HUES48 (cell line): Measurements from ENCODE around the gene NXT2.
A peak's percentile ranks its signal among the peaks of the same experiment; 100 is the strongest.
"Not testable (repeated sequence)": the region's sequence is repeated elsewhere in the genome, so short reads cannot be mapped to it uniquely, and the experiment has no call there.

Source experiments
- H3K27ac ChIP-seq: one replicate; pipeline ENCODE4 v1.7.0; 2013; ENCODE audit warnings: low read depth, low read length, inconsistent platforms
- H3K27me3 ChIP-seq: 2 replicates; pipeline ENCODE4 v1.6.1; 2013; ENCODE audit warnings: mild to moderate bottlenecking, low read length; ENCODE audit not compliant: control insufficient read depth, insufficient read depth
- H3K36me3 ChIP-seq: 2 replicates; pipeline ENCODE4 v1.6.1; 2013; ENCODE audit warnings: low read length; ENCODE audit not compliant: control insufficient read depth, insufficient read depth
- H3K4me1 ChIP-seq: 2 replicates; pipeline ENCODE4 v1.6.1; 2013; ENCODE audit warnings: mild to moderate bottlenecking, low read length; ENCODE audit not compliant: control insufficient read depth, insufficient read depth
- H3K4me3 ChIP-seq: 2 replicates; pipeline ENCODE4 v1.5.1; 2013; ENCODE audit warnings: mild to moderate bottlenecking, low read depth, low read length
- H3K9ac ChIP-seq: 2 replicates; pipeline ENCODE4 v1.6.1; 2013; ENCODE audit warnings: mild to moderate bottlenecking, low read depth, low read length, moderate library complexity
- H3K9me3 ChIP-seq: 2 replicates; pipeline ENCODE4 v1.6.1; 2013; ENCODE audit warnings: low read length; ENCODE audit not compliant: control insufficient read depth, insufficient read depth

The NXT2 gene

GRCh38 chrX:109535578-109535977 is 1.1 kb upstream of the NXT2 start:
- peaks cover 38% of the 10 kb centered on the region for H3K27me3 ChIP-seq
- H3K4me3 ChIP-seq = no peak overlapping the region
- no peaks in the 10 kb centered on the region for H3K9me3 ChIP-seq
- H3K27ac ChIP-seq = no peak overlapping the region
- H3K4me1 ChIP-seq = no peaks in the 10 kb centered on the region
- H3K36me3 ChIP-seq = no peaks in the 10 kb centered on the region
- no peak overlapping the region for H3K9ac ChIP-seq

GRCh38 chrX:109537324-109537665 is 651 bp downstream of the NXT2 start:
- Histone ChIP-seq H3K4me1 (no peaks in the 10 kb centered on the region), H3K4me3 (peak overlapping the region; percentile 95), H3K27ac (peak overlapping the region; percentile 89), H3K9me3 (no peaks in the 10 kb centered on the region), H3K36me3 (no peaks in the 10 kb centered on the region), H3K9ac (peak overlapping the region; percentile 82), H3K27me3 (peaks cover 28% of the 10 kb centered on the region)

- peaks cover 10% of the 10 kb centered on the region for H3K27me3 ChIP-seq
- not testable (repeated sequence) for H3K4me3 ChIP-seq, H3K9me3 ChIP-seq, H3K9ac ChIP-seq, H3K36me3 ChIP-seq, H3K4me1 ChIP-seq, H3K27ac ChIP-seq
Observed at GRCh38 chrX:109539007-109539406, 2.4 kb downstream of the NXT2 start.

GRCh38 chrX:109553862-109554261 is 17.2 kb downstream of the NXT2 start:
- Histone ChIP-seq H3K4me1 (no peaks in the 10 kb centered on the region), H3K27ac (no peak overlapping the region), H3K9ac (no peak overlapping the region), H3K4me3 (no peak overlapping the region), H3K9me3 (peaks cover 8% of the 10 kb centered on the region), H3K27me3 (no peaks in the 10 kb centered on the region), H3K36me3 (no peaks in the 10 kb centered on the region)

DNA sequence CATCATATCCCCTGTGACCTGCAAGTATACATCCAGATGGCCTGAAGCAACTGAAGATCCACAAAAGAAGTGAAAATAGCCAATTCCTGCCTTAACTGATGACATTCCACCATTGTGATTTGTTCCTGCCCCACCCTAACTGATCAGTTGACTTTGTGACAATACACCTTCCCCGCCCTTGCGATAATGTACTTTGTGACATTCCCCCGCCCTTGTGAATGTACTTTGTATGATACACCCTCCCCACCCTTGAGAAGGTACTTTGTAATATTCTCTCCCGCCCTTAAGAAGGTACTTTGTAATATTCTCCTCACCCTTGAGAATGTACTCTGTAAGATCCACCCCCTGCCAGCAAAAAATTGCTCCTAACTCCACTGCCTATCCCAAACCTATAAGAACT is 39.4 kb downstream of the NXT2 start:
- H3K9ac ChIP-seq, H3K27me3 ChIP-seq, H3K9me3 ChIP-seq, H3K36me3 ChIP-seq, H3K4me1 ChIP-seq, H3K27ac ChIP-seq, H3K4me3 ChIP-seq: not testable (repeated sequence)

- Histone ChIP-seq H3K4me3 (no peak overlapping the region), H3K9me3 (no peaks in the 10 kb centered on the region), H3K36me3 (no peaks in the 10 kb centered on the region), H3K9ac (no peak overlapping the region), H3K27ac (no peak overlapping the region), H3K4me1 (peaks cover 7% of the 10 kb centered on the region), H3K27me3 (no peaks in the 10 kb centered on the region; the same call in 1 of the 2 replicates)
Observed at GRCh38 chrX:109577055-109577454, 40.4 kb downstream of the NXT2 start.

- Histone ChIP-seq H3K4me3 (no peak overlapping the region), H3K27ac (no peak overlapping the region), H3K9ac (no peak overlapping the region), H3K27me3 (no peaks in the 10 kb centered on the region; the same call in 1 of the 2 replicates), H3K36me3 (no peaks in the 10 kb centered on the region), H3K9me3 (no peaks in the 10 kb centered on the region), H3K4me1 (peaks cover 7% of the 10 kb centered on the region)
Observed at GRCh38 chrX:109578916-109579315, 42.3 kb downstream of the NXT2 start.

- H3K9me3 ChIP-seq = no peaks in the 10 kb centered on the region
- no peak overlapping the region for H3K27ac ChIP-seq
- H3K9ac ChIP-seq = no peak overlapping the region
- H3K4me3 ChIP-seq = no peak overlapping the region
- no peaks in the 10 kb centered on the region for H3K36me3 ChIP-seq
- H3K27me3 ChIP-seq = peaks cover 6% of the 10 kb centered on the region
- 0 out of 2 replicates have a peak, but pooled peaks cover 4% of the 10 kb centered on the region for H3K4me1 ChIP-seq
Observed at GRCh38 chrX:109585488-109585887, 48.8 kb downstream of the NXT2 start.

- Histone ChIP-seq H3K27ac (no peak overlapping the region), H3K9me3 (no peaks in the 10 kb centered on the region), H3K4me1 (0 out of 2 replicates have a peak, but pooled peaks cover 4% of the 10 kb centered on the region), H3K27me3 (peaks cover 10% of the 10 kb centered on the region), H3K9ac (no peak overlapping the region), H3K36me3 (no peaks in the 10 kb centered on the region), H3K4me3 (no peak overlapping the region)
Observed at GRCh38 chrX:109590176-109590575, 53.5 kb downstream of the NXT2 start.
